IMR-90 (cell line): ENCODE measurements around the gene ALOXE3. TPM values are rescaled to one million over a fixed set of nuclear protein-coding genes. Genes with fewer than 3 reads are reported as not detected.

Experiments
- ATAC-seq: fragments of 200-7000 bp; cut with Tn5 transposase; 2 replicates; pipeline ENCODE4 v1.9.1; 2020; ENCODE audit warnings: low read depth, mild to moderate bottlenecking, moderate library complexity
- BruUV-seq: library from RNA; stranded (reverse); fragments of 400-500 nt; replicated peaks from 2 replicates; lab custom pipeline; 2021; lab: Mats Ljungman, UMichigan
- CTCF ChIA-PET: fragments of 300-600 bp; formaldehyde crosslinking; extraction: SDS; loops from one replicate; lab custom pipeline; 2021; ENCODE audit warnings: antibody characterized with exemption; lab: Yijun Ruan, JAX
- POLR2A ChIA-PET: fragments of 300-600 bp; sonication (Branson Sonifier 250); formaldehyde crosslinking; loops from one replicate; lab custom pipeline; 2022; ENCODE audit warnings: antibody characterized with exemption; ENCODE audit not compliant: unreplicated experiment; lab: Charles Lee
- DNase-seq: peaks from one replicate; pipeline ENCODE4 v3.0.0; 2013
- H2AFZ ChIP-seq: replicated peaks from 2 replicates; pipeline ENCODE3; 2013; ENCODE audit warnings: low read length, mild to moderate bottlenecking; ENCODE audit not compliant: poor library complexity
- H2AK5ac ChIP-seq: 2 replicates; pipeline ENCODE4 v1.6.1; 2013; ENCODE audit warnings: low read depth, low read length, inconsistent platforms
- H2AK9ac ChIP-seq: replicated peaks from 2 replicates; pipeline ENCODE3; 2013; ENCODE audit warnings: mild to moderate bottlenecking, low read depth, low read length, moderate library complexity; ENCODE audit not compliant: poor library complexity
- H2BK120ac ChIP-seq: 2 replicates; pipeline ENCODE4 v1.6.1; 2013; ENCODE audit warnings: low read depth, low read length, inconsistent platforms
- H2BK15ac ChIP-seq: 3 replicates; pipeline ENCODE4 v1.6.1; 2013; ENCODE audit warnings: low read depth, low read length, inconsistent platforms
- H2BK20ac ChIP-seq: 2 replicates; pipeline ENCODE4 v1.6.1; 2013; ENCODE audit warnings: low read depth, mild to moderate bottlenecking, inconsistent platforms, low read length, moderate library complexity
- H2BK5ac ChIP-seq: 2 replicates; pipeline ENCODE4 v1.6.1; 2013; ENCODE audit warnings: mild to moderate bottlenecking, low read depth, low read length, inconsistent platforms; ENCODE audit not compliant: poor library complexity, severe bottlenecking
- H3K14ac ChIP-seq: replicated peaks from 2 replicates; pipeline ENCODE4 v1.6.1; 2013; ENCODE audit warnings: low read depth, low read length, inconsistent platforms
- H3K18ac ChIP-seq: 2 replicates; pipeline ENCODE4 v1.6.1; 2013; ENCODE audit warnings: low read depth, low read length, control low read depth
- H3K23ac ChIP-seq: 2 replicates; pipeline ENCODE4 v1.6.1; 2013; ENCODE audit warnings: low read depth, low read length, inconsistent platforms
- H3K27ac ChIP-seq: 2 replicates; pipeline ENCODE4 v1.5.1; 2013; ENCODE audit warnings: mild to moderate bottlenecking, control low read depth, low read length; ENCODE audit not compliant: insufficient read depth
- H3K27me3 ChIP-seq: 2 replicates; pipeline ENCODE4 v1.6.1; 2013; ENCODE audit warnings: low read length; ENCODE audit not compliant: control insufficient read depth, insufficient read depth
- H3K36me3 ChIP-seq: 2 replicates; pipeline ENCODE4 v1.6.1; 2013; ENCODE audit warnings: low read length, mixed read lengths; ENCODE audit not compliant: control insufficient read depth, insufficient read depth
- H3K4ac ChIP-seq: 2 replicates; pipeline ENCODE4 v1.6.1; 2013; ENCODE audit warnings: low read depth, low read length, inconsistent platforms
- H3K4me1 ChIP-seq: 2 replicates; pipeline ENCODE4 v1.6.1; 2013; ENCODE audit warnings: low read length, mixed read lengths; ENCODE audit not compliant: control insufficient read depth, insufficient read depth
- H3K4me2 ChIP-seq: 2 replicates; pipeline ENCODE4 v1.6.1; 2013; ENCODE audit warnings: low read depth, mild to moderate bottlenecking, control low read depth, low read length, moderate library complexity
- H3K4me3 ChIP-seq: 2 replicates; pipeline ENCODE4 v1.5.1; 2013; ENCODE audit warnings: low read depth, mild to moderate bottlenecking, control low read depth, low read length, moderate library complexity; ENCODE audit not compliant: insufficient read depth
- H3K56ac ChIP-seq: 2 replicates; pipeline ENCODE4 v1.6.1; 2013; ENCODE audit warnings: low read length, inconsistent platforms; ENCODE audit not compliant: insufficient read depth; ENCODE audit errors: extremely low read depth
- H3K79me1 ChIP-seq, 2 experiments: 2 replicates each; pipeline ENCODE4 v1.6.1; 2013; ENCODE audit warnings: low read length in 2 of 2, inconsistent platforms in 1 of 2, low read depth in 1 of 2
- H3K9ac ChIP-seq: 2 replicates; pipeline ENCODE4 v1.6.1; 2013; ENCODE audit warnings: low read depth, low read length, control low read depth
- H3K9me1 ChIP-seq: 2 replicates; pipeline ENCODE4 v1.6.1; 2013; ENCODE audit warnings: low read length, inconsistent platforms; ENCODE audit not compliant: insufficient read depth
- H3K9me3 ChIP-seq: 2 replicates; pipeline ENCODE4 v1.6.1; 2013; ENCODE audit warnings: low read length; ENCODE audit not compliant: control insufficient read depth, insufficient read depth
- H4K20me1 ChIP-seq: 2 replicates; pipeline ENCODE4 v1.6.1; 2013; ENCODE audit warnings: low read length, inconsistent platforms; ENCODE audit not compliant: insufficient read depth
- H4K5ac ChIP-seq: 2 replicates; pipeline ENCODE4 v1.6.1; 2013; ENCODE audit warnings: mild to moderate bottlenecking, low read depth, low read length, control low read depth
- H4K8ac ChIP-seq, 2 experiments: 2 replicates each; pipeline ENCODE4 v1.6.1; 2013; ENCODE audit warnings: low read depth in 2 of 2, low read length in 2 of 2, control low read depth in 1 of 2, inconsistent platforms in 1 of 2
- H4K91ac ChIP-seq: 2 replicates; pipeline ENCODE4 v1.6.1; 2013; ENCODE audit warnings: low read depth, low read length, inconsistent platforms; ENCODE audit not compliant: insufficient read depth
- BHLHE40 ChIP-seq: fragments of 150-350 bp; IDR thresholded peaks from 2 replicates; pipeline ENCODE4 v1.6.1; 2016; ENCODE audit warnings: mild to moderate bottlenecking, low read depth, low read length
- CEBPB ChIP-seq: IDR thresholded peaks from 2 replicates; pipeline ENCODE4 v1.6.1; 2012; ENCODE audit warnings: low read depth, low read length, improper control_type of control experiment
- CTCF ChIP-seq: conservative IDR thresholded peaks from 2 replicates; pipeline ENCODE4 v1.5.1; 2012; ENCODE audit warnings: mild to moderate bottlenecking, low read depth, low read length, improper control_type of control experiment
- FOS ChIP-seq: fragments of 150-350 bp; IDR thresholded peaks from 2 replicates; pipeline ENCODE4 v1.6.1; 2016; ENCODE audit warnings: low read depth, low read length
- MAZ ChIP-seq: IDR thresholded peaks from 2 replicates; pipeline ENCODE4 v1.6.1; 2012; ENCODE audit warnings: low read depth, mild to moderate bottlenecking, low read length, improper control_type of control experiment, moderate library complexity, borderline replicate concordance
- MXI1 ChIP-seq: IDR thresholded peaks from 2 replicates; pipeline ENCODE4 v1.6.1; 2012; ENCODE audit warnings: low read depth, mild to moderate bottlenecking, low read length, moderate library complexity, borderline replicate concordance
- POLR2A ChIP-seq: IDR thresholded peaks from 2 replicates; pipeline ENCODE4 v1.6.1; 2012; ENCODE audit warnings: mild to moderate bottlenecking, low read depth, low read length
- RAD21 ChIP-seq: IDR thresholded peaks from 2 replicates; pipeline ENCODE4 v1.6.1; 2012; ENCODE audit warnings: low read length, improper control_type of control experiment
- RFX5 ChIP-seq: IDR thresholded peaks from 2 replicates; pipeline ENCODE4 v1.8.0; 2012; ENCODE audit warnings: low read depth, mild to moderate bottlenecking, low read length, moderate library complexity
- SMC3 ChIP-seq: fragments of 150-350 bp; IDR thresholded peaks from 2 replicates; pipeline ENCODE4 v1.6.1; 2016; ENCODE audit warnings: low read depth, mild to moderate bottlenecking, antibody characterized with exemption, low read length, moderate library complexity
- WGBS, 2 experiments: methylation state at CpG; one replicate each; pipeline versions ENCODE4 v1.1.5 to v1.1.7; 2013; ENCODE audit warnings: missing lambda C conversion rate in 2 of 2; ENCODE audit not compliant: insufficient read length in 1 of 2; ENCODE audit errors: extremely low coverage in 2 of 2; 5-methylcytosine and 5-hydroxymethylcytosine counted together
- dilution Hi-C: fragments of 300-500 bp; cut with HindIII; formaldehyde crosslinking; loops from one replicate; pipeline ENCODE4 v1.14.3; 2018; ENCODE audit warnings: low sequenced_read_pairs; ENCODE audit not compliant: unreplicated experiment
- in situ Hi-C: fragments of 300-500 bp; cut with MboI; formaldehyde crosslinking; loops from 3 replicates; pipeline ENCODE4 v1.14.3; 2019; ENCODE audit warnings: low sequenced_read_pairs, inconsistent platforms, mixed read lengths
- intact Hi-C: fragments of 100-400 bp; cut with micrococcal nuclease; formaldehyde crosslinking; loops from 2 replicates; pipeline ENCODE4 v1.10.0; 2022
- polyA plus RNA-seq, 3 experiments: library from polyadenylated mRNA; depleted of rRNA; stranded (reverse); fragments of >200 nt; gene quantifications; 2 replicates each; pipeline ENCODE4 v1.2.3, GENCODE V29; 2012; ENCODE audit warnings: low replicate concordance in 1 of 3
- total RNA-seq: library from RNA; depleted of rRNA; stranded (reverse); fragments of >200 nt; gene quantifications from 2 replicates; pipeline ENCODE4 v1.2.3, GENCODE V29; 2012

The ALOXE3 gene
- total and polyA plus RNA-seq, 2 of the 4 experiments (the other 2 are of a cell fraction) = under 0.01 to 0.26 TPM

DNA sequence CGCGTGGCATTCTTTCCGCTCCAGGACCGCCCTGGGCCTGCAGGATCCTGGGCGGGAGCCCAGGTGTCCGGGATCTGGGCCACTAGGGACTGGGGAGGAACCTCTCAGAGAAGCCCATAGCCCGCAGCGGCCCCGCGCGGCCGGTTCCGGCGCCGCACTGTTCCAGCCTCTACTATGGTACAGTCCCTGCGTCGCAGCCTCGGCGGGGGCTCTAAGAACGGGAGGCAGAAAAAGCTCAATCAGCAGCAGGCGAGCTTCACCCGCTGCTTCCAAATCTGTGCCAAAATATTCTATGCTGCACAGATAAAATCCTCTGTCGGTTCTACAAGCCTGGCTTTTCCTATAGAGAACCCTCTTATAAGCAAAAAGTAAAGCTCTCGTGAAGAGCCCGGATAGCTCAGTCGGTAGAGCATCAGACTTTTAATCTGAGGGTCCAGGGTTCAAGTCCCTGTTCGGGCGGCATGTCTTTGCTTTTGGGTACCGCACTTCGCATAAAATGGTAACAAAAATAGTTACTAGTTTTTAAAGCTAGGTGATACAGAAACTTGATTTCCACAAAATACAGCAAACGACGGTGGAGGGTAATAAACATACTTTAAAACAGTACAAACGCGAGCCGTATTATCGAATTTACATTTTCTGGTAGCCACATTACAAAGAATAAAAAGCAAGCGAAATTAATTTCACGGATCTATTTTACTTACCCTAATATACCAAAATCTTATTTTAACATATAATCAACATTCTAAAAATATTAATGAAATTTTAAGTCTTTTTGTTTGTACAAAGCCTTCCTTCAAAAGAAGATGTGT, 661 bp upstream of the ALOXE3 start:
- Histone ChIP-seq H2BK120ac (no peak overlapping the region), H2BK5ac (no peak overlapping the region), H2BK15ac (no peak overlapping the region), H4K5ac (no peak overlapping the region), H3K79me1 (no peaks in the 10 kb centered on the region), H3K36me3 (no peaks in the 10 kb centered on the region), H2AK9ac (peak overlapping the region; percentile 13), H3K27me3 (peaks cover 26% of the 10 kb centered on the region), H2AFZ (peak overlapping the region; percentile 88), H3K4ac (no peak overlapping the region), H3K56ac (no peak overlapping the region; the same call in 1 of the 2 replicates), H3K23ac (no peak overlapping the region), H4K91ac (no peak overlapping the region), H2BK20ac (no peak overlapping the region), H3K4me2 (peak overlapping the region; percentile 90), H3K4me1 (peaks cover 8% of the 10 kb centered on the region; the same call in 1 of the 2 replicates), H4K20me1 (peaks cover 24% of the 10 kb centered on the region), H3K9me3 (no peaks in the 10 kb centered on the region), H3K4me3 (peak overlapping the region; percentile 60), H3K14ac (no peak overlapping the region), H3K9me1 (peaks cover 2% of the 10 kb centered on the region; the same call in 1 of the 2 replicates), H2AK5ac (no peak overlapping the region), H3K27ac (no peak overlapping the region; the same call in 1 of the 2 replicates), H3K9ac (peak overlapping the region; percentile 21; the same call in 1 of the 2 replicates), H4K8ac (no peak overlapping the region), H3K18ac (no peak overlapping the region)
- dilution Hi-C loops (loop anchor here (25.0 kb wide), 1 partner anchor 118 kb away; the partner anchor contains the start of genes CTC1 and PFAS), intact Hi-C loops (loop anchor here (1.0 to 2.0 kb wide), 5 partner anchors 25 to 103 kb away; no protein-coding TSS in a partner anchor), in situ Hi-C loops (loop anchor here (5.0 kb wide), 1 partner anchor 47 kb away; no protein-coding TSS in a partner anchor)
- 0 to 100% methylated on average over 1 to 12 of the region's 38 CpGs for WGBS, 2 experiments
- CTCF ChIA-PET = interaction anchor here (0.6 to 3.7 kb wide), 20 partner anchors 8 to 616 kb away, joined by 3 to 25 read pairs (median 4); partner anchors contain the start of genes BORCS6, CTC1 and SLC25A35
- ATAC-seq = peak; percentile 59
- peak; percentile 97 for TF ChIP-seq FOS
- TF ChIP-seq POLR2A = no peak
- peak; percentile 15; the same call in 1 of the 2 replicates for TF ChIP-seq BHLHE40
- peak; percentile 39; the same call in 1 of the 2 replicates for TF ChIP-seq SMC3
- peak; percentile 65 for TF ChIP-seq RAD21
- TF ChIP-seq CEBPB = no peak
- no peak for TF ChIP-seq MXI1
- peak; percentile 74; the same call in 1 of the 2 replicates for TF ChIP-seq MAZ
- TF ChIP-seq CTCF = peak; percentile 90
- TF ChIP-seq RFX5 = no peak
- POLR2A ChIA-PET = interaction anchor here (0.5 to 0.8 kb wide), 2 partner anchors 54 to 546 kb away, joined by 3 to 4 read pairs; no protein-coding TSS in a partner anchor
- DNase-seq = peak; percentile 80
- no TSS peak for BruUV-seq
